Keratinocyte (primary cell): Measurements from ENCODE around the gene ZBTB37. TPM values are rescaled to one million over a fixed set of nuclear protein-coding genes. Genes with fewer than 3 reads are reported as not detected.

ENCODE experiments used
- DNase-seq: peaks from one replicate; pipeline ENCODE4 v3.0.0-alpha.2; 2011; ENCODE audit warnings: low read depth, missing footprints, low spot score
- FAIRE-seq: peaks from 2 replicates; lab custom pipeline; 2011; peaks lifted over from hg19 to GRCh38; lab: Jason Lieb, UNC
- H2AFZ ChIP-seq: 2 replicates; pipeline ENCODE4 v1.6.0; 2012; ENCODE audit warnings: low read length, control low read depth, inconsistent platforms; ENCODE audit not compliant: control insufficient read depth
- H3K27ac ChIP-seq: 2 replicates; pipeline ENCODE4 v1.5.1; 2011; ENCODE audit warnings: low read length; ENCODE audit not compliant: control insufficient read depth, insufficient read depth
- H3K27me3 ChIP-seq: 3 replicates; pipeline ENCODE4 v1.6.0; 2011; ENCODE audit warnings: low read length; ENCODE audit not compliant: control insufficient read depth, insufficient read depth; ENCODE audit errors: extremely low read depth
- H3K36me3 ChIP-seq, 2 experiments: 2 replicates in 1 of 2; 3 replicates in 1 of 2; pipeline ENCODE4 v1.5.1; 2011; ENCODE audit warnings: low read length in 2 of 2, mild to moderate bottlenecking in 1 of 2; ENCODE audit not compliant: control insufficient read depth in 2 of 2, insufficient read depth in 2 of 2; ENCODE audit errors: extremely low read depth in 1 of 2
- H3K4me1 ChIP-seq: 3 replicates; pipeline ENCODE4 v1.5.1; 2011; ENCODE audit warnings: low read length; ENCODE audit not compliant: control insufficient read depth, insufficient read depth; ENCODE audit errors: extremely low read depth
- H3K4me2 ChIP-seq: 3 replicates; pipeline ENCODE4 v1.6.0; 2011; ENCODE audit warnings: low read depth, low read length; ENCODE audit not compliant: control insufficient read depth, insufficient read depth; ENCODE audit errors: extremely low read depth
- H3K4me3 ChIP-seq, 3 experiments: fragments of 200-600 bp in 1 of 3; sonication (generic) in 1 of 3; 2 replicates in 2 of 3; 3 replicates in 1 of 3; pipeline ENCODE4 v1.5.1; 2011 to 2016; ENCODE audit warnings: low read length in 3 of 3, mild to moderate bottlenecking in 3 of 3, control low read depth in 2 of 3, inconsistent platforms in 1 of 3, low read depth in 1 of 3, mixed read lengths in 1 of 3, mixed run types in 1 of 3, moderate library complexity in 1 of 3; ENCODE audit not compliant: control insufficient read depth in 2 of 3, insufficient read depth in 2 of 3; ENCODE audit errors: extremely low read depth in 1 of 3
- H3K79me2 ChIP-seq: 2 replicates; pipeline ENCODE4 v1.6.0; 2012; ENCODE audit warnings: low read length; ENCODE audit not compliant: control insufficient read depth, insufficient read depth
- H3K9ac ChIP-seq: 3 replicates; pipeline ENCODE4 v1.6.0; 2011; ENCODE audit warnings: low read length; ENCODE audit not compliant: control insufficient read depth, insufficient read depth; ENCODE audit errors: extremely low read depth
- H3K9me1 ChIP-seq: 3 replicates; pipeline ENCODE4 v1.6.0; 2011; ENCODE audit warnings: low read length; ENCODE audit not compliant: control insufficient read depth, insufficient read depth; ENCODE audit errors: extremely low read depth
- H3K9me3 ChIP-seq: 2 replicates; pipeline ENCODE4 v1.5.1; 2012; ENCODE audit warnings: low read depth, low read length; ENCODE audit not compliant: control insufficient read depth
- H4K20me1 ChIP-seq: 3 replicates; pipeline ENCODE4 v1.6.0; 2011; ENCODE audit warnings: low read length; ENCODE audit not compliant: control insufficient read depth, insufficient read depth; ENCODE audit errors: extremely low read depth
- EZH2 ChIP-seq: IDR thresholded peaks from one replicate; pipeline ENCODE4 v1.6.1; 2012; ENCODE audit warnings: inconsistent platforms, mild to moderate bottlenecking, low read length, moderate library complexity
- dilution Hi-C: fragments of 300-500 bp; cut with MboI; formaldehyde crosslinking; loops from one replicate; pipeline ENCODE4 v1.7.0; 2020; ENCODE audit warnings: low sequenced_read_pairs; ENCODE audit not compliant: extremely low pct_ligation_motif_present
- polyA plus RNA-seq, 5 experiments: library from polyadenylated mRNA; depleted of rRNA in 3 of 5; stranded (reverse) in 3 of 5; stranded (forward) in 1 of 5; unstranded in 1 of 5; fragments of >200 nt; gene quantifications; 1 replicate in 1 of 5; 2 replicates in 3 of 5; 3 replicates in 1 of 5; pipeline versions ENCODE4 v1.2.1 to v1.2.3, GENCODE V29; 2011 to 2012; ENCODE audit warnings: missing spikeins in 2 of 5, low read depth in 1 of 5, low replicate concordance in 1 of 5
- TF ChIP-seq, protein P1 (sequence below), 3 experiments: IDR thresholded peaks in 1 of 3; conservative IDR thresholded peaks in 1 of 3; optimal IDR thresholded peaks in 1 of 3; 2 replicates in 2 of 3; 3 replicates in 1 of 3; pipeline versions ENCODE3 to v1.5.1; 2011; ENCODE audit warnings: low read length in 3 of 3, mild to moderate bottlenecking in 3 of 3, moderate library complexity in 2 of 3, control low read depth in 1 of 3, inconsistent platforms in 1 of 3; ENCODE audit not compliant: insufficient read depth in 2 of 3; ENCODE audit errors: extremely low read depth in 1 of 3

Gene ZBTB37
- polyA plus RNA-seq, 1 donor (not counting 4 experiments of a cell fraction or from before 2014, with no cell fraction given), result 1.8 TPM

DNA sequence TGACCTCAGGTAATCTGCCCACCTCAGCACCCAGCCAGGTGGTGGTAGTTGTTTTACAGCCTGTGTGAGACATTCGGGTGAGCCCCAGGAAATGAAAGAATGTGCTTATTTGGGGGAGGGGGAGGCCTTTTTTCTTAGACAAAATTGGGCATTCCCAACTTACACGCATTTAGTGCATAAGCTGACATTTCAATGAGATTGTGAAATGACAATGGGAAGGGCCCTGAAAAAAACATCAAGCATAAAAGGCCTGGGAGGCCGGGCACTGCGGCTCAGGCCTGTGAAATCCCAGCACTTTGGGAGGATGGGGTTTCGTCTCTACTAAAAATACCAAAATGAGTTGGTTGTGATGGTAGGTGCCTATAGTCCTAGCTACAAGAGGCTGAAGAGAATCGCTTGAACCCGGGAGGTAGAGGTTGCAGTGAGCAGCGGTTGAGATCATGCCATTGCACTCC is 5.4 kb upstream of the ZBTB37 start:
- Histone ChIP-seq H3K4me2 (no peak overlapping the region), H2AFZ (no peak overlapping the region), H3K79me2 (peaks cover 30% of the 10 kb centered on the region), H4K20me1 (peaks cover 37% of the 10 kb centered on the region), H3K27me3 (no peaks in the 10 kb centered on the region), H3K9me1 (no peaks in the 10 kb centered on the region), H3K36me3 (peaks cover 18 to 43% of the 10 kb centered on the region in 2 experiments), H3K27ac (no peak overlapping the region), H3K4me1 (peaks cover 14% of the 10 kb centered on the region), H3K9me3 (no peaks in the 10 kb centered on the region), H3K4me3 (no peak overlapping the region), H3K9ac (no peak overlapping the region)
- DNase-seq (no peak), FAIRE-seq (no peak)
- dilution Hi-C loops, result no loop called here
- TF ChIP-seq EZH2, result no peak
- TF ChIP-seq, protein P1, sequence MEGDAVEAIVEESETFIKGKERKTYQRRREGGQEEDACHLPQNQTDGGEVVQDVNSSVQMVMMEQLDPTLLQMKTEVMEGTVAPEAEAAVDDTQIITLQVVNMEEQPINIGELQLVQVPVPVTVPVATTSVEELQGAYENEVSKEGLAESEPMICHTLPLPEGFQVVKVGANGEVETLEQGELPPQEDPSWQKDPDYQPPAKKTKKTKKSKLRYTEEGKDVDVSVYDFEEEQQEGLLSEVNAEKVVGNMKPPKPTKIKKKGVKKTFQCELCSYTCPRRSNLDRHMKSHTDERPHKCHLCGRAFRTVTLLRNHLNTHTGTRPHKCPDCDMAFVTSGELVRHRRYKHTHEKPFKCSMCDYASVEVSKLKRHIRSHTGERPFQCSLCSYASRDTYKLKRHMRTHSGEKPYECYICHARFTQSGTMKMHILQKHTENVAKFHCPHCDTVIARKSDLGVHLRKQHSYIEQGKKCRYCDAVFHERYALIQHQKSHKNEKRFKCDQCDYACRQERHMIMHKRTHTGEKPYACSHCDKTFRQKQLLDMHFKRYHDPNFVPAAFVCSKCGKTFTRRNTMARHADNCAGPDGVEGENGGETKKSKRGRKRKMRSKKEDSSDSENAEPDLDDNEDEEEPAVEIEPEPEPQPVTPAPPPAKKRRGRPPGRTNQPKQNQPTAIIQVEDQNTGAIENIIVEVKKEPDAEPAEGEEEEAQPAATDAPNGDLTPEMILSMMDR (optimal IDR thresholded peaks at IDR 0.05 in 1 of 3, IDR thresholded peaks at IDR 0.05 in 1 of 3, conservative IDR thresholded peaks at IDR 0.05 in 1 of 3; ENCODE audit: extremely low read depth in 1 of 3, insufficient read depth in 2 of 3, low read length in 3 of 3), result no peak

DNA sequence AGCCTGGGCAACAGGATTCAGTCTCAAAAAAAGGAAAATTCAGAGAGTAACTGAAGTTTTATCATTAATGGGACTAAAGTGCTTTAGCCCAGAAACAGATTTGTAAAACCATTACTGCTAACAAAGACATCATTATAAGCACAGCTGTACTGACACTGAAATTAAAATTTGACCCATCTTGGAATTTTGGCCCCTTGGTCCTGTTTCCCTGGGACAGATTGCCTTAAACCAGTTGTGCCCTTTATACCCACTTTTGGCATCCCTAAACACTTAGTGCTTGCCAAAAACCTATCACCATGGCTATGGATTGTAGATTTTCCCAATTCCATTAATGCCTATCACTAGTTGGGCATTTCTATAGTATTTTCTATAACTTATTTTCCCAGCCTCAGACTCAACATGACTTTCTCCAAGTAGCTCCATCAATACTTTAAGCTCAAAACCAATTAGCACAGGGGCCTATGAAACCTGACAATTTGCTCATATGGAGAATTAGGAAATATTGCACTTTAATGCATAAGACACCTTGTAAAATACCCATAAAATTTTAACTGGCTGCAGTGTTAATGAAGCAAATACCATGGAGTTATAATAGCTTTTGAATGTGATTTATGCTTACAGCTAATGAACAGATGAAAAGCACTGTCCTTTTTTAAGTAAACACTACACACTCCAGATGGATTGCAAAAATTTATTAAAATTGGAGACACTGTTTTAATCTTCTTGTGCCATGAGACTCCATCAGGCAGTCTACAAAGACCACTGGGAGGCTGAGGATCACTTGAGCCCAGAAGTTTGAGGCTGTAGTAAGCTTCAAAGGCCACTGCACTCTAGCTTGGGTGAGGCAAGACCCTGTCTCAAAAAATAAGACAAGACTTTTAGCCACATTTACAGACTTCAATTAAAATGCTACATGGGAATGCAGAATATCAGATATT is 4.7 kb upstream of the ZBTB37 start:
- Histone ChIP-seq H3K9me3 (no peaks in the 10 kb centered on the region), H3K9me1 (no peaks in the 10 kb centered on the region), H3K9ac (no peak overlapping the region), H3K4me3 (no peak overlapping the region), H3K4me2 (no peak overlapping the region), H4K20me1 (peaks cover 37% of the 10 kb centered on the region), H3K79me2 (peaks cover 30% of the 10 kb centered on the region), H3K27me3 (no peaks in the 10 kb centered on the region), H3K4me1 (peaks cover 14% of the 10 kb centered on the region), H2AFZ (no peak overlapping the region), H3K27ac (peak overlapping the region; percentile 15), H3K36me3 (peaks cover 18 to 43% of the 10 kb centered on the region in 2 experiments)
- TF ChIP-seq EZH2, result no peak
- dilution Hi-C loops, result no loop called here
- FAIRE-seq (no peak), DNase-seq (no peak)
